Head of caudate nucleus (tissue), 42 donors: ENCODE measurements around the gene TYMP.

Experiments
- DNase-seq, 42 donors: peaks; one replicate each; pipeline versions ENCODE4 v3.0.0 to v3.0.0-alpha.2; 2020 to 2021; ENCODE audit warnings: mixed read lengths in 7 of 42
- intact Hi-C: fragments of 100-400 bp; cut with DNase I; formaldehyde crosslinking; loops from one replicate; pipeline ENCODE4 v1.15.0; 2022

The TYMP gene

GRCh38 chr22:50529897-50530579 is at the start of gene TYMP:
TYMP (minus strand) TSS chr22:50530012; CDS start chr22:50529709, 303 bp downstream.
- intact Hi-C loops = loop anchor here (5.0 kb wide), 1 partner anchor 52 kb away; the partner anchor contains the start of gene CHKB
- DNase-seq = peak in 8 of 42 donors; percentile 34 to 52 (median 42)

- intact Hi-C loops = no loop called here
- peak in 1 of 42 donors; percentile 35 for DNase-seq
These were observed 49.0 kb upstream of the TYMP start for GRCh38 chr22:50578776-50579310.

- DNase-seq = peak in 1 of 42 donors; percentile 16
- intact Hi-C loops = no loop called here
These were observed 48.4 kb upstream of the TYMP start, which contains the start of gene CPT1B for GRCh38 chr22:50577987-50578775. CPT1B (minus strand) TSS chr22:50578427; CDS start chr22:50577915, 512 bp downstream.

GRCh38 chr22:50577697-50577986 is 47.8 kb upstream of the TYMP start:
- intact Hi-C loops = no loop called here

GRCh38 chr22:50576806-50577696 is 47.2 kb upstream of the TYMP start:
- intact Hi-C loops = no loop called here
- no peak for DNase-seq

More at GRCh38 chr22:50577697-50577986, 47.8 kb upstream of the TYMP start:
- DNase-seq = no peak

- intact Hi-C loops = no loop called here
- DNase-seq = no peak
These were observed 46.3 kb upstream of the TYMP start for GRCh38 chr22:50576070-50576469.

- intact Hi-C loops = no loop called here
- DNase-seq = no peak
These were observed 45.7 kb upstream of the TYMP start for GRCh38 chr22:50575426-50575941.

- intact Hi-C loops = no loop called here
- DNase-seq = no peak
These were observed 44.6 kb upstream of the TYMP start for GRCh38 chr22:50574383-50574755.

GRCh38 chr22:50573491-50574382 is 43.9 kb upstream of the TYMP start:
- intact Hi-C loops = no loop called here
- DNase-seq = no peak

GRCh38 chr22:50572965-50573364 is 43.2 kb upstream of the TYMP start:
- intact Hi-C loops = no loop called here
- DNase-seq = no peak

- DNase-seq = no peak
- intact Hi-C loops = no loop called here
These were observed 41.7 kb upstream of the TYMP start for GRCh38 chr22:50571264-50572175.

- intact Hi-C loops = no loop called here
- DNase-seq = no peak
These were observed 41.0 kb upstream of the TYMP start for GRCh38 chr22:50570861-50571260.

- intact Hi-C loops = no loop called here
- no peak for DNase-seq
These were observed 40.2 kb upstream of the TYMP start for GRCh38 chr22:50569896-50570535.

- DNase-seq = no peak
These were observed 39.2 kb upstream of the TYMP start for GRCh38 chr22:50569041-50569459.

GRCh38 chr22:50568626-50569025 is 38.8 kb upstream of the TYMP start:
- no peak for DNase-seq
- intact Hi-C loops = no loop called here

More at GRCh38 chr22:50569041-50569459, 39.2 kb upstream of the TYMP start:
- intact Hi-C loops = no loop called here

GRCh38 chr22:50567721-50568252 is 38.0 kb upstream of the TYMP start:
- intact Hi-C loops = no loop called here
- no peak for DNase-seq
